ENCODE measurements around the gene PARD3. TPM values are rescaled to one million over a fixed set of nuclear protein-coding genes. Genes with fewer than 3 reads are reported as not detected.

Gene PARD3
- total RNA-seq, 1 experiment from 2014 or later, result 51.8 TPM

DNA sequence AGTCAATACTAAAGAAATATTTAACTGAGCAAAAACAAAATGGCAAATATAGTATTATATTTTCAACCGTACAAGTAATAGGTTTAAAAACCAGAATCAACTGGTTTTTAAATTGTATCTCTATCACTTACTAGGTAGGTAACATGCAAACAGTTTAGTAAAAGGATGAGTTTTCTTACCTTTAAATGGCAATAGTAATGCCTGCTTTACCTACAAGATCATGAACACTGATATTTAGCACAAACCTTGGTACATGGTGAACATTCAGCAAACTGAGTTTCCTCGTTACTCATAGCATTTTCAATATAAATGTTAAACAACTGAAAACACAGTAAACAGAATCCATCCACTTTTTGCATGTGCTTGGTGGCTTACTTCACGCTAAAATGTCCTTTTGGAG, 389.1 kb downstream of the PARD3 start:
- no peaks in the 10 kb centered on the region for H3K9me3 Mint-ChIP-seq
- DNase-seq (ENCODE audit: low spot score) (no peak), ATAC-seq (no peak)
- TF ChIP-seq MYBL2 (CRISPR knock-in tag; IDR thresholded peaks at IDR 0.05) (no peak), KAT7 (CRISPR knock-in tag; IDR thresholded peaks at IDR 0.05; ENCODE audit: borderline replicate concordance) (no peak), ZNF138 (CRISPR knock-in tag; conservative IDR thresholded peaks at IDR 0.05) (no peak), GABPB1 (CRISPR knock-in tag; IDR thresholded peaks at IDR 0.05) (no peak), ZNF671 (CRISPR knock-in tag; IDR thresholded peaks at IDR 0.05) (no peak), FOXK1 (CRISPR knock-in tag; IDR thresholded peaks at IDR 0.05) (no peak), IRF2 (CRISPR knock-in tag; IDR thresholded peaks at IDR 0.05; ENCODE audit: borderline replicate concordance, low read depth) (no peak), HMGA2 (CRISPR knock-in tag; IDR thresholded peaks at IDR 0.05) (no peak)
- TF ChIP-seq, protein P1, sequence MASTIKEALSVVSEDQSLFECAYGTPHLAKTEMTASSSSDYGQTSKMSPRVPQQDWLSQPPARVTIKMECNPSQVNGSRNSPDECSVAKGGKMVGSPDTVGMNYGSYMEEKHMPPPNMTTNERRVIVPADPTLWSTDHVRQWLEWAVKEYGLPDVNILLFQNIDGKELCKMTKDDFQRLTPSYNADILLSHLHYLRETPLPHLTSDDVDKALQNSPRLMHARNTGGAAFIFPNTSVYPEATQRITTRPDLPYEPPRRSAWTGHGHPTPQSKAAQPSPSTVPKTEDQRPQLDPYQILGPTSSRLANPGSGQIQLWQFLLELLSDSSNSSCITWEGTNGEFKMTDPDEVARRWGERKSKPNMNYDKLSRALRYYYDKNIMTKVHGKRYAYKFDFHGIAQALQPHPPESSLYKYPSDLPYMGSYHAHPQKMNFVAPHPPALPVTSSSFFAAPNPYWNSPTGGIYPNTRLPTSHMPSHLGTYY (CRISPR knock-in tag; IDR thresholded peaks at IDR 0.05), result no peak
- TF ChIP-seq, protein P2, sequence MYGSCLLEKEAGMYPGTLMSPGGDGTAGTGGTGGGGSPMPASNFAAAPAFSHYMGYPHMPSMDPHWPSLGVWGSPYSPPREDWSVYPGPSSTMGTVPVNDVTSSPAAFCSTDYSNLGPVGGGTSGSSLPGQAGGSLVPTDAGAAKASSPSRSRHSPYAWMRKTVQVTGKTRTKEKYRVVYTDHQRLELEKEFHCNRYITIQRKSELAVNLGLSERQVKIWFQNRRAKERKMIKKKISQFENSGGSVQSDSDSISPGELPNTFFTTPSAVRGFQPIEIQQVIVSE (CRISPR knock-in tag; IDR thresholded peaks at IDR 0.05; ENCODE audit: borderline replicate concordance), result no peak
- TF ChIP-seq, protein P3, sequence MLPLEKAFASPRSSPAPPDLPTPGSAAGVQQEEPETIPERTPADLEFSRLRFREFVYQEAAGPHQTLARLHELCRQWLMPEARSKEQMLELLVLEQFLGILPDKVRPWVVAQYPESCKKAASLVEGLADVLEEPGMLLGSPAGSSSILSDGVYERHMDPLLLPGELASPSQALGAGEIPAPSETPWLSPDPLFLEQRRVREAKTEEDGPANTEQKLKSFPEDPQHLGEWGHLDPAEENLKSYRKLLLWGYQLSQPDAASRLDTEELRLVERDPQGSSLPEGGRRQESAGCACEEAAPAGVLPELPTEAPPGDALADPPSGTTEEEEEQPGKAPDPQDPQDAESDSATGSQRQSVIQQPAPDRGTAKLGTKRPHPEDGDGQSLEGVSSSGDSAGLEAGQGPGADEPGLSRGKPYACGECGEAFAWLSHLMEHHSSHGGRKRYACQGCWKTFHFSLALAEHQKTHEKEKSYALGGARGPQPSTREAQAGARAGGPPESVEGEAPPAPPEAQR (CRISPR knock-in tag; IDR thresholded peaks at IDR 0.05), result no peak
- TF ChIP-seq, protein P4, sequence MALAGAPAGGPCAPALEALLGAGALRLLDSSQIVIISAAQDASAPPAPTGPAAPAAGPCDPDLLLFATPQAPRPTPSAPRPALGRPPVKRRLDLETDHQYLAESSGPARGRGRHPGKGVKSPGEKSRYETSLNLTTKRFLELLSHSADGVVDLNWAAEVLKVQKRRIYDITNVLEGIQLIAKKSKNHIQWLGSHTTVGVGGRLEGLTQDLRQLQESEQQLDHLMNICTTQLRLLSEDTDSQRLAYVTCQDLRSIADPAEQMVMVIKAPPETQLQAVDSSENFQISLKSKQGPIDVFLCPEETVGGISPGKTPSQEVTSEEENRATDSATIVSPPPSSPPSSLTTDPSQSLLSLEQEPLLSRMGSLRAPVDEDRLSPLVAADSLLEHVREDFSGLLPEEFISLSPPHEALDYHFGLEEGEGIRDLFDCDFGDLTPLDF (CRISPR knock-in tag; IDR thresholded peaks at IDR 0.05), result no peak
- TF ChIP-seq, protein P5, sequence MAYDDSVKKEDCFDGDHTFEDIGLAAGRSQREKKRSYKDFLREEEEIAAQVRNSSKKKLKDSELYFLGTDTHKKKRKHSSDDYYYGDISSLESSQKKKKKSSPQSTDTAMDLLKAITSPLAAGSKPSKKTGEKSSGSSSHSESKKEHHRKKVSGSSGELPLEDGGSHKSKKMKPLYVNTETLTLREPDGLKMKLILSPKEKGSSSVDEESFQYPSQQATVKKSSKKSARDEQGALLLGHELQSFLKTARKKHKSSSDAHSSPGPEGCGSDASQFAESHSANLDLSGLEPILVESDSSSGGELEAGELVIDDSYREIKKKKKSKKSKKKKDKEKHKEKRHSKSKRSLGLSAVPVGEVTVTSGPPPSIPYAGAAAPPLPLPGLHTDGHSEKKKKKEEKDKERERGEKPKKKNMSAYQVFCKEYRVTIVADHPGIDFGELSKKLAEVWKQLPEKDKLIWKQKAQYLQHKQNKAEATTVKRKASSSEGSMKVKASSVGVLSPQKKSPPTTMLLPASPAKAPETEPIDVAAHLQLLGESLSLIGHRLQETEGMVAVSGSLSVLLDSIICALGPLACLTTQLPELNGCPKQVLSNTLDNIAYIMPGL (CRISPR knock-in tag; IDR thresholded peaks at IDR 0.05), result no peak
- TF ChIP-seq, protein P6, sequence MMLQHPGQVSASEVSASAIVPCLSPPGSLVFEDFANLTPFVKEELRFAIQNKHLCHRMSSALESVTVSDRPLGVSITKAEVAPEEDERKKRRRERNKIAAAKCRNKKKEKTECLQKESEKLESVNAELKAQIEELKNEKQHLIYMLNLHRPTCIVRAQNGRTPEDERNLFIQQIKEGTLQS (CRISPR knock-in tag; conservative IDR thresholded peaks at IDR 0.05), result no peak
- TF ChIP-seq, protein P7, sequence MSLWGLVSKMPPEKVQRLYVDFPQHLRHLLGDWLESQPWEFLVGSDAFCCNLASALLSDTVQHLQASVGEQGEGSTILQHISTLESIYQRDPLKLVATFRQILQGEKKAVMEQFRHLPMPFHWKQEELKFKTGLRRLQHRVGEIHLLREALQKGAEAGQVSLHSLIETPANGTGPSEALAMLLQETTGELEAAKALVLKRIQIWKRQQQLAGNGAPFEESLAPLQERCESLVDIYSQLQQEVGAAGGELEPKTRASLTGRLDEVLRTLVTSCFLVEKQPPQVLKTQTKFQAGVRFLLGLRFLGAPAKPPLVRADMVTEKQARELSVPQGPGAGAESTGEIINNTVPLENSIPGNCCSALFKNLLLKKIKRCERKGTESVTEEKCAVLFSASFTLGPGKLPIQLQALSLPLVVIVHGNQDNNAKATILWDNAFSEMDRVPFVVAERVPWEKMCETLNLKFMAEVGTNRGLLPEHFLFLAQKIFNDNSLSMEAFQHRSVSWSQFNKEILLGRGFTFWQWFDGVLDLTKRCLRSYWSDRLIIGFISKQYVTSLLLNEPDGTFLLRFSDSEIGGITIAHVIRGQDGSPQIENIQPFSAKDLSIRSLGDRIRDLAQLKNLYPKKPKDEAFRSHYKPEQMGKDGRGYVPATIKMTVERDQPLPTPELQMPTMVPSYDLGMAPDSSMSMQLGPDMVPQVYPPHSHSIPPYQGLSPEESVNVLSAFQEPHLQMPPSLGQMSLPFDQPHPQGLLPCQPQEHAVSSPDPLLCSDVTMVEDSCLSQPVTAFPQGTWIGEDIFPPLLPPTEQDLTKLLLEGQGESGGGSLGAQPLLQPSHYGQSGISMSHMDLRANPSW (CRISPR knock-in tag; conservative IDR thresholded peaks at IDR 0.05; ENCODE audit: low read depth), result no peak
- TF ChIP-seq, protein P8, sequence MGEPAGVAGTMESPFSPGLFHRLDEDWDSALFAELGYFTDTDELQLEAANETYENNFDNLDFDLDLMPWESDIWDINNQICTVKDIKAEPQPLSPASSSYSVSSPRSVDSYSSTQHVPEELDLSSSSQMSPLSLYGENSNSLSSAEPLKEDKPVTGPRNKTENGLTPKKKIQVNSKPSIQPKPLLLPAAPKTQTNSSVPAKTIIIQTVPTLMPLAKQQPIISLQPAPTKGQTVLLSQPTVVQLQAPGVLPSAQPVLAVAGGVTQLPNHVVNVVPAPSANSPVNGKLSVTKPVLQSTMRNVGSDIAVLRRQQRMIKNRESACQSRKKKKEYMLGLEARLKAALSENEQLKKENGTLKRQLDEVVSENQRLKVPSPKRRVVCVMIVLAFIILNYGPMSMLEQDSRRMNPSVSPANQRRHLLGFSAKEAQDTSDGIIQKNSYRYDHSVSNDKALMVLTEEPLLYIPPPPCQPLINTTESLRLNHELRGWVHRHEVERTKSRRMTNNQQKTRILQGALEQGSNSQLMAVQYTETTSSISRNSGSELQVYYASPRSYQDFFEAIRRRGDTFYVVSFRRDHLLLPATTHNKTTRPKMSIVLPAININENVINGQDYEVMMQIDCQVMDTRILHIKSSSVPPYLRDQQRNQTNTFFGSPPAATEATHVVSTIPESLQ (CRISPR knock-in tag; IDR thresholded peaks at IDR 0.05), result no peak
- TF ChIP-seq, protein P9, sequence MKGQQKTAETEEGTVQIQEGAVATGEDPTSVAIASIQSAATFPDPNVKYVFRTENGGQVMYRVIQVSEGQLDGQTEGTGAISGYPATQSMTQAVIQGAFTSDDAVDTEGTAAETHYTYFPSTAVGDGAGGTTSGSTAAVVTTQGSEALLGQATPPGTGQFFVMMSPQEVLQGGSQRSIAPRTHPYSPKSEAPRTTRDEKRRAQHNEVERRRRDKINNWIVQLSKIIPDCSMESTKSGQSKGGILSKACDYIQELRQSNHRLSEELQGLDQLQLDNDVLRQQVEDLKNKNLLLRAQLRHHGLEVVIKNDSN (CRISPR knock-in tag; IDR thresholded peaks at IDR 0.05), result no peak
- TF ChIP-seq, protein P10, sequence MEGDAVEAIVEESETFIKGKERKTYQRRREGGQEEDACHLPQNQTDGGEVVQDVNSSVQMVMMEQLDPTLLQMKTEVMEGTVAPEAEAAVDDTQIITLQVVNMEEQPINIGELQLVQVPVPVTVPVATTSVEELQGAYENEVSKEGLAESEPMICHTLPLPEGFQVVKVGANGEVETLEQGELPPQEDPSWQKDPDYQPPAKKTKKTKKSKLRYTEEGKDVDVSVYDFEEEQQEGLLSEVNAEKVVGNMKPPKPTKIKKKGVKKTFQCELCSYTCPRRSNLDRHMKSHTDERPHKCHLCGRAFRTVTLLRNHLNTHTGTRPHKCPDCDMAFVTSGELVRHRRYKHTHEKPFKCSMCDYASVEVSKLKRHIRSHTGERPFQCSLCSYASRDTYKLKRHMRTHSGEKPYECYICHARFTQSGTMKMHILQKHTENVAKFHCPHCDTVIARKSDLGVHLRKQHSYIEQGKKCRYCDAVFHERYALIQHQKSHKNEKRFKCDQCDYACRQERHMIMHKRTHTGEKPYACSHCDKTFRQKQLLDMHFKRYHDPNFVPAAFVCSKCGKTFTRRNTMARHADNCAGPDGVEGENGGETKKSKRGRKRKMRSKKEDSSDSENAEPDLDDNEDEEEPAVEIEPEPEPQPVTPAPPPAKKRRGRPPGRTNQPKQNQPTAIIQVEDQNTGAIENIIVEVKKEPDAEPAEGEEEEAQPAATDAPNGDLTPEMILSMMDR (IDR thresholded peaks at IDR 0.05), result no peak
- ChIA-PET POLR2A (no interaction called here), CTCF (no interaction called here)
- H3K4me1 Mint-ChIP-seq, result peaks cover 75% of the 10 kb centered on the region
- H3K4me3 Mint-ChIP-seq, result no peak overlapping the region
- H3K36me3 Mint-ChIP-seq, result no peaks in the 10 kb centered on the region; the same call in 1 of the 2 replicates
- no peaks in the 10 kb centered on the region for H3K27me3 Mint-ChIP-seq (ENCODE audit: low read depth)
- H3K27ac Mint-ChIP-seq, result no peak overlapping the region
